Smooth muscle cell of the brain vasculature (primary cell): ENCODE results near the gene ARID5B.

Experiments
- DNase-seq: peaks from one replicate; pipeline ENCODE4 v3.0.0-alpha.2; 2012; ENCODE audit warnings: low read depth, low spot score

The ARID5B gene

DNA sequence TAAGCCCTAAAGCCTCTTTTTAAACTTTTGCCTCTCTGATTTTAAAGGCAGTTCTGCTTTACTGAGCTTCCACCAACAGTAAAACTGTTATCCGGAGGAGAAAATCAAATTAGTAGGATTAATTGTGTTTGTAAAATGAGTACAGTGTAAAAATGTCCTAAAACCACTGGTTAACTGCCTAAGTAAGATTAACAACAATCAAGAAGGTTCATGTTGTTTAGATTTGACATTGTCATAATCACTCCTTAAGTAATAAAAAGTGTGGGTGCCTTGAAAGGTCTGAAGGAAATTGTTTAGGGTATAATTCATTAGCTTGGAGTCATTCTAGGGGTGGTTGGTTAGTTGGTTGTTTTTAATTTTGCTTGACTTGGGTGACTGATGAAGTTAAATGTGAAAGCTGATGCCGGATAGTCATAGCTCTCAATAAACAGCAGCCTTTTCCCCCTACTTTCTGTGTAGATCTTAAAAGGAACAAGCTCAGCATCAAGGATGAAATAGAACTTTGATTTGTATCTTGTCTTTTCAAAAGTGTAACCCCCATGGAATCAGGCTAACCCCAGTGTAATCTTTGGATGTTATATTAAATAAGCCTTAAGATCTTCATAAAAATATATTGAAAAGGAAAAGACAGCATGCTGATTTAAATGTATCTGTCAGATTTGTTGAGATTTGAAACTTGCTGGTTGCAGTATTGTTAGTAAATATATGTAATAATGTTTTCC lies 148.3 kb downstream of the ARID5B start:
- no peak for DNase-seq

DNA sequence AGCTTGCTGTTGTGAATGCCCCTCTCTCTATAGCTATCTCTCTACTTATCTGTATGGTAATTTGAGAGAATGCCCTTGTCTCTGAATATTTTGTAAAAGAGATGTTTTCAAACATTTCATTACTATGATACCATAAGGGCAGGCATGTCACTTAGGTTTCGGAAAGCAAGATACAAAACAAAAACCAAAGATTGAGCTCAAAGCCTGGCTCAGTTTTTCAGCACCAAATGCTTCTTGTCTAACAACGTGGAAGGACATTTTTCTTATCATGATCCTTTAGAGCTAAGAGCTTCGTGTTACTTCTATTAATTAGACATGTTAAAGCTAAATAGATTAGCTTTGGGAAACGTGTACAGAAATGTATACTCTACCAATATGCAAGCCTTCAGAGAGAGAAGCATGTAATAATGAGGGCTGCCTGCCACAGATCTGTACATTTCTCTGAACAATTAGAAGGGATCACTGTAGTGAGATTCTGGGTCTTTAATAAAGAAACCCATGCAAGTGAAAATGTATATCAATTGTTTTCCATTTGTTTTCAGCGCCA lies 148.9 kb downstream of the ARID5B start:
- no peak for DNase-seq

DNA sequence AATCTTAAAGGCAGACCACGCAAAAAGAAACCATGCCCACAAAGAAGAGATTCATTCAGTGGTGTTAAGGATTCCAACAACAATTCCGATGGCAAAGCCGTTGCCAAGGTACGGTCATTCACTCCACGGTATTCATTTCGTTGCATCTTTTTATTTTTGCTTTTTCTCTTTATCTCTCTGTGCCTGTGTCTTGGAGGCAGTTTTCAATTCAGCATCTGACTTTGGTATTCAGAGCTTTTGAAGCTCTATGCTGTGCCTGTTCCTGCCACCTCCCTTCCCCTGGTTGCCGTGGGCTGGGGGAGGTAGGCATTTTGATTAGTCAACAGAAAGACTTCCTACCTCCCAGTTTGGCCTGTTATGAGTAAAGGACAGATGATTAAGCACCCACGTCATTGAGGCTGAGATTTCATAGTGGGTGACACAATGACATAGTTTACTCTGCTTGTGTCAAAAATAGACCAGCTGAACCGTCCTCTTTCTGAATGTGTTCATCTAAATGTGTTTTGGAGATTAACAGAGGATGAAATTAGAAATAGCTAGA lies 149.5 kb downstream of the ARID5B start:
- DNase-seq: no peak

DNA sequence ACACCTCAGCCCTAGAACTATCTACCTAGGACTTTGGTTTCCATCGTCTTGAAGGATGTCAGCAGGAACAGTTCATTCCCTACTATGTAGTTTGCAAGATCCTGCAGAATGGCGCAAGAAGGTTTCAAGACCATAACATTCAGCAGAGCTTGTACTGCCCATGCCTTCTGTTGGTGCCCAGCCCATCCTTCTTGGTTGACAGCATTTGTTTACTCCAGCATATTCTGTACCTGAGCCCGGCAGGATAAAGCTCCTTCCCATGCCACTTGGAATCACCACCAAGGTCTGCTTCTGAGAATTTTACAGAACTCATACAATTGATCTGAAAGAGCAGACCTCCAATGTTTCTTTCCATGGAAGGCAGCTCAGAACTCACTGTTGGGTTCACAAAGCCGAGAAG lies 150.8 kb downstream of the ARID5B start:
- no peak for DNase-seq

DNA sequence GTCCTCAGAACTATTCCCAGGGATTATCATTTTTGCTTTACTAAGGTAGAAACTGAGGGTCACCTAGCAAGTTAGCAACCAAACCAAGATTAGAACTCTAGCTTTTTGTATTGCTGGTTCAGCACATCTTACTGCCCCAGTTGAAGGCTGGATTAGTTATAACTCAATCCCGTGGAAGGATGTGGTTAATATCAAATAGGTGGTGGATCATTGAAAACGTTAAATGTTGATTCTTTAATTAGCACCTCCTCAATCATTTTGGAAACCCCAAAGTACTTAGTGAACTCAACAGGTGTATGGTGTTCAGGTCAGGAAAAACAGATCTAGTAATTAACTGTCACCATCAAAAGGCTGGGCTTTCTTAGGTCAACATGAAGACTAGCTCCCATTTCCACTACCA lies 152.4 kb downstream of the ARID5B start:
- DNase-seq: no peak

DNA sequence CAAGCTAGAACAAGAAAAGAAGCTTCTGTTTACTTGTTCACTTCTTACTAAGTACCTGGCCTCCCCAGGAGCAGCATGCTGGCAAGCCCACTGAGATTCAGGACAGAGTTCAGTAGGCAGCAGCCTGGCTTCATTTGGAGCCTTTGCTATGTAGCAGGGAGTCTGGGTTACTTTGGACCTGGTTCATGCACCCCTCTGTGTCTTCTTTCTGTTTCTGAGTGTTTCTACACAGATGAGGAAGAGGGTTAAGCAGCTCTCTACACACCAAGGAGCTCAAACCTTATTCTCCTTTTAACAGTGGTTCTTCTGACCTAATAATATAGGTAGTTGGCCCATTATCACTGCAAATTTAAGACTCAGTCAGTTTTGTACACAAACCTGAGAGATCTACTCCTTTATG lies 152.9 kb downstream of the ARID5B start:
- DNase-seq: no peak

DNA sequence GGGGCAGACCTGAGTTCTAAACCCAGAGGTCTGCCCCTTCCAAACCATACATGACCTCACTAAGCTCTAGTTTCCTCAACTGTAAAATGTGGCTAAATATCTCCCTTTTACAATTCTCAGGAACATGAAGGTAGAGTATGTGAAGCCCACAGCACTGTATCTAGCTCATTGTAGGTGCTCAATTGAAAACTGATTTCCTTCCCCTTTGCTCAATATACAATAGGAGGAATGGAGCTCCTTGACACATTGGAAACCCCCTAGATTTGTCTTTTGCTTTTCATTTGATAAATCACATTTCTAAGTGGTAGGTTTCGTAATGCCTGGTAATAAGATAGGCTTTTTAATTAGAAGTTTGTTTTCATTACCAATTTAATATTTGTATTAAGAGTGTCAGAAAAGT lies 153.3 kb downstream of the ARID5B start:
- no peak for DNase-seq

DNA sequence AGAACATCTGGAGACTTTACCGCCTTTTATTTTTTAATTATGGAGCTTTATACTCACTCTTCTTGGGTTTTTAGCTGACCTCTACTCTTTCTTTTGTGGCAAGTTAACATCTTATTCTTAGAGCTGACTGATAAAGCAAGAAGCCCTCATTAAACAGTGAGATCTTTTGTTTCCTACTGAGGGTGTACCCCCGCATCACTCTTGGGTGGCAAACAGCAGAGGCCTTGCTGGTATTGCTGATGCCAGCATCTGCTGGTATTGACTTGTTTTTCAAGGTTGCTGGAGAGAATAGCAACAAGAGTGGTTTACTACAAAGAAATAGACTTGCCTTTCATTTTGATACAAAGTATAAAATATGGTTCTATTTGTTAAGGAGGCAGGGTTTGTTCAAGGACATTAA lies 154.7 kb downstream of the ARID5B start:
- DNase-seq: no peak

DNA sequence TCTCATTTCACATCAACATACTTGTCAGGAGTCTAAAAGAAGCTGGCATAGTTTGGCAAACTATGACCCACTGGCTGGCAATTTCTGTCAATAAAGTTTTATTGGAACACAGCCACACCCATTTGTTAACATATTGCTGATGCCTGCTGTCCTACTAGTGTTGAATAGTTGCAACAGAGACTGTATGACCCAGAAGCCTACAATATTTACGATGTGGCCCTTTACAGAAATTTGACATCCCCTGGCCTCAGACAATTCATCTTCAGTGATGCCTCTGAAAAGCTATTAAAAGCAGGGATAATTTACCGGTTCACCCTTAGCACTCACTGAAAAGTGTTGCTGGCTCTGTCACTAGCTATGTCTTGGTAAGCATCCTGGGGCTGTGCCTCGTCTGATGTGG lies 155.2 kb downstream of the ARID5B start:
- DNase-seq: no peak

DNA sequence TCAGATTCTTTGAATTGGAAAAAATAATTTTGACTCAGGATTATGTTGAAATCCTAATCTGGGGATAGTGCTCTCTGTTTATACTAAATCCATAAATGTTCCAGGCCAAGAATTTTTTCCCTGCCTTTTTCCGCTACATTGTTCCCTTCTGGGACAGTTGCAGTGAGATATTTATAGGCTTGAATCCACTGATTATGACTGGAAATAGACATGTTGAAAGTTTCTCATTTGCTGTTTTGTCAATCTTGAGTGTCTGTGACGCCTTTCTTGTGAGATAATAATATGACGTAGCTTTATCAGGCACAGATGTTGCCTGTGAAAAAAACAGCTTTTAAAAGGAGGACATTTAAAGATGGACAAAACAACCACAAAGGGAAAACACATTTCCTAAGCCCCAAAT lies 155.9 kb downstream of the ARID5B start:
- DNase-seq: no peak

DNA sequence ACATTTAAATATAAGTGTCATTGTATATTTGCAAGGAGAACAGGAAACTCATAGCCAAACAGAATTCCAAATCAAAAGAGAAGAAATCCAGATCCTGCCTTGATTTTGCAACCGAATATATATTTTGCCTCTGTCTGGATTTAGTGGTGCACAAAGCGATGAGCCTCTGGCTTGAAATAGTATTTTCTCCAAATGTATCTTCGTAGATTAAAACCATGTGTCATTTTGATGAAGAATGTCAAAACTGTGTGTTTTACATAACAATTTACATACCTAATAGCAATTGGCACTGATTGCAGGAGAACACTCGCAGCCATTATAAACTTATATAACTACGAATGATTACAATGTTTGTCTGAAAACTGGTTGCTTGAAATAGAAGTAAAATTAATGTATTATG lies 156.4 kb downstream of the ARID5B start:
- DNase-seq: no peak

DNA sequence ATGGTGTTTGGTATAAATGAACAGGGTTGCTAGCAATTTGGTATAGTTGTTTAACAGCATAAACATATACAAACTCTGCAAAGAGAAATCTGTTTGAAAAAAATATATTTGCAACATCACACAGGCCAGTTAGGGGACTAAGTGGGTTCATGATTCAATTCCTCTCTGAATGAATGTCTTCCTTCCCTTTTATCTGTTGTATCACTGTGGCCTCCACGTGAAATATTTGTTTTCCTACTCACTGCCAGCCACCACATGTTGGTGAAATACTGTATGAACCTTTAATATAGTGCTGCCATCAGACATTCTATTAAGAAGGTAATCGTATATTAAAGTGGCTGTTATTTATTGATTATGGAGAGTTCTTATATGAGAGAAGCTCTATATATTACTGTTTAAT lies 157.0 kb downstream of the ARID5B start:
- no peak for DNase-seq

DNA sequence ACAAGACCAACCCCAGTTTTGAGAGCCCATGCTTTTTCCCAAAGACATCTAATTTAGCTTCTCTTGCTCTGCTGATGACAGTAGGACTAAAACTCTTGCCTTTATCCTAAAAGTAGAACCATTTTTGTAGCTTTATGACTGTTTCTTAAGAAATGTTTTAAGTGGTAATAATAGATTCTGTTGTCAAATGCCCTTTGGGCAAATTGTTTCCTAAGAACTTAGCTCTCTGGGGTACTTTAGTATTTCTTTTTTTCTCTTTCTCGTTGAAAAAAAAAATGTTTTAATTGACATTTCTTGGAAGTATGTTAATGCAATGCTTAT lies 157.4 kb downstream of the ARID5B start:
- no peak for DNase-seq

DNA sequence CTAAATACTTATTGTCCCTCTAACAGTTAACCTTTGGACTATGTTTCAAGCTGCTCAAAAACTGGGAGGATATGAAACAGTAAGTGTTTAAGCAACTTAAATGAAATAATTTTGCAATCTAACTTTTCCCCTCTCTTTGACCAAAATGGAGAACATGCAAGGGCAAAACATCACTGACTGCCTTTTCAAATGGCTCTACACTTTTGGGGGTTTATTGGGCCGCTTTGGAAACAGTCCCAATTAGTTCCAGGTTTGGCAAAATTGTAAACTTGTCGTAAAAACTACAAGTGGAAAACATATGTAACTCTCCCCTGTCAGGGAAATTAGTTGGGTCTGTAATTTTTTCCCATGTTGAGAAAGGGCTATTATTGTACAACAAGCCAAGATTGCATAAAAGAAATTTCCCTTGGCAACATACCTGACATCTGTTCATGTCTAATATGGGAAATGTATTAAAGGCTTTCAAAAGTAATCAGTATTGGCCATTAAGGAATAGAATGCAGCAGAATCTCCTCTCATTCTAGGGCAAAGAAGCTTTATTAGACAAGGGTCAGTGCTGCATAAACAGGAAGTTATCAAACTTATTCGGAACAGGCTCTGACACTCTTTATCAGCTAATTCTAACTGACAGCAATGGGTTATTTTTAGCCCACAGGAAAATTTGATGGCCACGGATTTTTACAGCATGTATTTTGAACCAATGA lies 157.9 kb downstream of the ARID5B start:
- DNase-seq: no peak

DNA sequence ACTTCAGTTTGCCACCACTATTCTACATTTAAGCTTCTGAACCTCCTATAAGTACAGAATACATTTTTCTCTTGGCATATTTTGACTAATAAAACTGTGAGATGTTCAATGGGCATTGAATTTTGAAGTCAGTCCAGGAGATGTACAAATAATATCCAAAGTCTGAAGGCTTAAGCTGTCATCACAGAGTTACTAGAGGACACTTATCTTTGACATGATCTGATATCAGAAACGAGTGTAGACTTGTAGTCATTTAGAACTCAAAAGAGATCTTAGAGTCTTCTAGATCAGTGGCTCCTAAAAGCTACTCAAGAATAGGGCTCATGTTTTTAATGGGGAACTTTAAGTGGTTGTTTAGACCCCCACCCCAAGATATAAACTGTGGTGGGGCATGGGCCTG lies 160.5 kb downstream of the ARID5B start:
- no peak for DNase-seq

DNA sequence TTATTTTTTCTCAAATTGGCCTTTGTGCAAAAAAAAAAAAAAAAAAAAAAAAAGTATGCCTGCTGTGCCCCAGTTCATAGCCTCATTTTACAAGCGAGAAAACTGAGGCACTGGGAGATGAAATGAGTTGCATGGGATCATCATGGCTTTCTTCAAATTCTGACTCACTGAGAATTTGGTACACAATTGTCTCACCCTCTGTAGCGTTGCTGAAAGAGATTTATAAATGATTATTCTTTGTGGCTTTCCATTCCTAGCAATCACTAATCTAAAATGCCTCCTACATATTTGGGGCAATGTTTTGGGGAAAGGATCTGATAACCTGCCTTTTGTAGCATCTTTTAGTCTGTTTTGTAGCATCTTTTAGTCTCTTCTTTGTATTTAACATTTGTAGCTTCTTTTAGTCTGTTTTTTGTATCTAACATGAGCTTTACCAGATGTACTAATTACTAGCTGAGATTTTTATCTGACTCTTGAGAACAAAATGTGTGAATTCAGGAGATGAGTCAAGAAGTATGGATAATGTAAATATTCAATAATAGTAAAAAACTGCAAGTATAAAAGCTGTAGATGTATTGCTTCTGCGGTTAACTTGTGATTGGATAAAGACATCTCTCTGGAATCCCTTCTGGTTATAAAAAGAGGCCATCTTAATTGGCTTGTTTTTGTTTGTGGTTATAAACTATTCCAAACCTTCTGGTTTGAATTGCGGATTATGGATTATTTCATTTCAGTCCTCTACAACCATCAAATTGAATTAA lies 161.4 kb downstream of the ARID5B start:
- DNase-seq: no peak

DNA sequence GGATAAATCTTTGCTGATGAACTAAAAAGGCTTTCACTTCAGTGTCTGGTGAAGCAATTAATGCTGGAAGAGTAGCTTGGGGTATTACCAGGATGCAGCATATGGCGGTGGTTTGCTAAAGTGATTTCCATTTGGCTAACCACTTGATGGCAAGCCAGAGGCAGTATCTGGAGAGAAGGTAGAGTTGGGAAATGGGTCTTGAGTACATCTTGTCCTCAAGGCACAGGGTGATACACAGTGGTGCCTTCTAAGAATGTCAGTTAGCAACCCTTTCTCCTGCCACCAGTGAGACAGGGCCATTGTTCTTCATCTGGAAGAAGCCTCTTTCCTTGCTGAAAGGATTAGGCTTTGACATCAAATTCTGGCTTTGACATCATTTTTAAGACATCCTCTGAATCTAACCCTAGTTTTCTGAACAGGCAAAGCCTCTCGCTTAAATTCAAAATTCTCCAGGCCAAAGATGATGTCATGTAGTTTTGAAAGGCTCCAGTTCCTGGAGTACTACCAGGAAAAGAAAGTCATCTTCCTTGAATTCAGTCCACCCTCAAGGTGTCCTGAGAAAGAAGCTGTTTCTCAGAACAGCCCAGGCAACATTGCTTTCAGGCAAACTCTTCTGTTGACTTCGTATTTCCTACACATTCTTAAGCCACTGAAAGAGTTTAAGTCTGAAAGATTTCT lies 162.4 kb downstream of the ARID5B start:
- no peak for DNase-seq

DNA sequence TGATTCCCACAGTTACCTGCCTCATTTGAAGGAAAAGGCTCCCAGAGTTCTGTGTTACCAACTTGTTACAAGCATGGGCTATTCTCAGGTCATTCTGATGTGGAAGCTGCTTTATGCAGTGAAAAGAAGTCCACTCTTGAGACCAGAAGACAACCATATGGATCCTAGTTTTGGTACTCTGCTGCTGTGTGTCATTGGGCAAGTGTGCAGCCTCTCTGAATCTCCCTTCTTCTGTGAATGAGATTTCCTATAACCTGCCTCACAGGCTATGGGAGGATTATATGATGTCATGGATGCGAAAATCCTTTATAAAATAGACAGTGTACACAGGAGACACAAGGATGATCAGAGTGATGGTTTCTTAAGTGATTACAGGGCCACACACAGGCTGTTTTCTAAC lies 166.1 kb downstream of the ARID5B start:
- DNase-seq: no peak

DNA sequence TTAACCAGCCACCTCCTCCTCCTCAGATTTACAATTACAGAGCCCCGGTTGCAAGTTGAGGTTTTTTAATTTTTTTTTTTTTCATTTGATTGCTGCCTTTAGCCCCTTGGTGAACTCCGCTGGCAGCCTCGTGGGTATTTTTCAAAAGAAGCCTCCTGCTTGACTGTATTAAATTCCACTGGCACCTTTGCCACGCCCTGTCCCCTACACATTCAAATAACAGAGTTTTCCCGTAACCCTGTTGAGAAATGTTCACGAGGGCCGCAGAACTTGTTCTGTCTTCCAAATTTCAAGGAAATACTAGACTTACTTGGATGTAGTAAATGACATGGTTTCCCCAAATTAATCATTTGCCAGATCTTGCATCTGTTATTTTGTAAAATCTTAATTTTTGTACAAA lies 167.0 kb downstream of the ARID5B start:
- no peak for DNase-seq

DNA sequence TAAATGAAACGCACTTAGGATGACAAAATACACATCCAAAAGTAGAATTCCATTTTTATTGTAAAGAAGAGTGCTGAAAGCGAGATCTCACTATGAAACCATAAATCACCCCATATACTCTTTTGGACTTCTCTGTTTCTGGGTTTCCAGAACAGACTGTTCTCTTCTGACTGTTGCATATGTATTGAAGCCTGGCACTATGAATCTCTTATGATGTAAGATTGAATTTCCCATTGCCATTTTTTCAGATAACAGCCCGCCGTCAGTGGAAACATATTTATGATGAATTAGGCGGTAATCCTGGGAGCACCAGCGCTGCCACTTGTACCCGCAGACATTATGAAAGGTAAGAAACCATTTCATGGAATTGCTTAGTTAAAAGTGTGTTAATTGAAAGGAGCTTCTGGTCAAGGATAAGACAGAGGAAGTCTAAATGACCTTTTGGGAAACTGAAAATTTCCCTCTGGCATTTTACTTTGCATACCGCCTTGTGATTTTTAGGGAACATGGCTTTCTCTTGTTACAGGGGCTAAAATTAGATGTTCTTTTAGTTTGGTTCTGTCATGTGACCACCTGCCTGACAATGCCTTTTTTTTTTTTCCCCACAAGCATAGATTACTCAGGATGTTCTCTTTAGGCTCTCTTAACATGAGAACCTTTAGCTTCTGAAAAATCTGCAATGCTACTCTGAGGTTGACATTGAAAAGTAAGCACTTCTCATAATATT lies 168.1 kb downstream of the ARID5B start:
- DNase-seq: no peak

DNA sequence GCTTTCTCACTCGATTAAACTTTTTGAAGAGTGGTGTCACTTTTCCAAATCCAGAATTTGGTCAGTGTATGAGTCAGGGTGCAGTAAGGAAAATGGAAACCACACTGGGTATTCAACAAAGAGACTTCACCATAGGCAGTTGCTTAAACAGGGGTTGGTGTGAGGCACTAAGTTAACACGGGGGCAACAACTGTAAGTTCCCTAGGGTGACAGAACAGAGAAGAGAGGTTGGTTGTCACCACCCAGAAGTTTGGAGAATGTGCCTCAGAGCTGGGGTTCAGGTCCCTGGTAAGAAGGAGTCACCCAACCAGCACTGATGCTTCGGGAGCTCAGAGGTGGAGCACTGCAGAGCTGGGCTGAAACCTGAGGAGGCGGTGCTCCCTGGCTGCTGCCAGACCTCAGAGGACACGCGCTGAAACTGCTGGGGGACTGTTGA lies 170.4 kb downstream of the ARID5B start:
- DNase-seq: no peak
